HG03378 (cell line): ENCODE results near the gene KIF26B.

ENCODE experiments used
- ATAC-seq: cut with Tn5 transposase; IDR thresholded peaks from one replicate; pipeline ENCODE4 v1.9.1; 2021; ENCODE audit warnings: mild to moderate bottlenecking, moderate library complexity; ENCODE audit not compliant: unreplicated experiment

KIF26B gene

DNA sequence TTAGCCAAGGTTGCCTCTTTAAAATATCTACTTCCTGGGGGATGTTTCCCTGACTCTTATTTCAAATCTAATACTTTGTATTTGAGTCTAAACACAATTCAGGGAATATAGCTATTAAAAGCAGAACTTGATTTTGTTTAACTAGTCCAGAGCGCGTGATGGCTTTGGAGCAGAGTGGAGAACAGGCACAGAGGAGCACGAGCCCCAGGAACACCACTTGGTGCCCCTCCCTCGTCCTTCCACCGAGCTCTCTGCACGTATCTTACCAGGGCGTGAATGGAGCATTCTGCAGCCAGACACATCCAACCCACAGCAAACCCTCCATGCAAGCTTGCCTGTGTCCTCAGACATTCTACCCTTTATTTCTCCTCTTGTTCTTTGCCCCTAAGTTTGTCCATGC, 14.1 kb downstream of the KIF26B start:
- no peak for ATAC-seq

GRCh38 chr1:245169376-245169775, 14.6 kb downstream of the KIF26B start:
- ATAC-seq, result no peak

- no peak for ATAC-seq
Observed at GRCh38 chr1:245172026-245172425, 17.2 kb downstream of the KIF26B start.

DNA sequence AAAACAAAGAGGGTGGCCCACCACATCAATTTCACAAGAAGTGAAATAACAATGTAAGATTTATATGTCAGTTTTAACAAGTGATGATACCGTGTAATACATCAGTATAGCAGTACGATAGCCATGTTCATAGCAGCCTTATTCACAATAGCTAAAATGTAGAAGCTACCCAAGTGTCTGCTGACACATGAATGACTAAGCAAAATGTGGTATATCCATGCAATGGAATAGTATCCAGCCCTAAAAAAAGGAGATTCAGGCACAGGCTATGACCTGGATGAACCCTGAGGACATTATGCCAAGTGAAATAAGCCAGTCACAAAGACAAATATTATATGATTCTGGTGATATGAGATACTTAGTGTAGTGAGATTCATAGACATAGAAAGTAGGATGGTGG, 18.0 kb downstream of the KIF26B start:
- ATAC-seq, result no peak

DNA sequence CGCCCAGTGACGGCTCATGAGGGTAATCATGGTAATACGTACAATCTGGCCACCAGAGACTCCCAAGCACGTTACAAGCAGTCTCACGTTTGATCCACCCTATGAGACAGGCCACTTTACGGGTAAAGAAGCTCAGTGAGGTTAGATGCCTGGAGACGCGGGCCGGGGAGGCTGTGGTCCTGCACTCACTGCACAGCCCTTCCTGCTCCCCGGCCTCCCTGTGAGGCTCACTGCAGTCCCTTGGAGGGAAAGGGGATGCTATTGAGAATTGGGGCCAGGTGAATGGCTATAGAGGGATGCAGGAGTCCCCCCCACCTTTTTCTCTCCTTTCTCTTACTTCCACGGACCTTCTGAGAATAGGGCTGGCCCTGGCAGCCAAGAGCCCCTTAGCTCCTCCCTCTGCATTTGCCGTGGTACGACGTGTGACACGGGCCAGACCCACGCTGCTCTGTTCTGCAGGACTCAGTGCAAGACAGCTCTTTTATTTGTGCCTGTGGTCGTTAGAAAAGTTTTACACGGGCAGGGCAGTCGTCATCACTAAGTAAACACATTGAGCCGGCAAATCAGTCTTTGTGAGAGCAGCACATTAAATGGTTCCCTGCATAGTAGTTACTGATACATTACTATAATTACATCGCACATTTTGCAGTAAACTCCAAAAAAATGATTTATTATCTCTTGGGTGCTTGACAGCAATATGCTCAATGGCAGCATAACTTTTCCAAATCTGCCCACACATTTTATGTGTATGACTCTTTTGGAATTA, 18.8 kb downstream of the KIF26B start:
- ATAC-seq, result no peak

DNA sequence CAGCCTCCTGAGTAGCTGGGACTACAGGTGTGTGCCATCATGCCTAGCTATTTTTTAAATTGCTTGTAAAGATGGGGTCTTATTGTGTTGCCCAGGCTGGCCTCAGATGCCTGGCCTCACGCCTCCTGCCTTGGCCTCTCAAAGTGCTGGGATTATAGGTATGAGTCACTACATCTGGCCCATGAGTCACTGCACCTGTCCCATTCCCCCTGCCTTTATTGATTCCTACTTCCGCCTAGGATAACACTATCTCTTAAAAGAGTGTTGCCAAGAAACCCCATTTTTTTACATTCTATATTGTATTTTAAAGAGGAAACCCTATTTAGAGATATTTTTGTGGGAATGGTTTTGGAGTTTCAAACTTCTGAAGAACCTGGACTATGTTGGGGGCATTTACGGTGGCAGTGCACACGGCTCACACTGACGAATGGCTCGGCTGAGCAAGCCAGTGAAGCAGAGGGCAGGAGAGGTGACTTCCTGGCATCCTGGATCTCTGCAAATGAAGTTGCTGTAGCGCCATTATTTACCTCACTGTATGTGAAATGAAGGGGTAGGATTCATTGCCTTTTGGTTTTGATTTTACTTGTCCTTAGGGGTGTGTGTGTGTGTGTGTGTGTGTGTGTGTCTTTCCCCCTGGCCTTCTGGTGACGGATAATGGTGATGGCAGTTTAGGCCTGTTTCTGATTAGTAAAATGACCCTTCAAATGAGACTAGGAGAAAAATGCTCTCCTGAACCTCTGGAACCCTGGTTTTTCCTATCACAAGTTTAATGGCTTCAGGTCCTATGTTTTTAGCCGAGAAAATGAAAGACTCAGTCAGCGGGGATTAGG, 22.5 kb downstream of the KIF26B start:
- ATAC-seq, result no peak

DNA sequence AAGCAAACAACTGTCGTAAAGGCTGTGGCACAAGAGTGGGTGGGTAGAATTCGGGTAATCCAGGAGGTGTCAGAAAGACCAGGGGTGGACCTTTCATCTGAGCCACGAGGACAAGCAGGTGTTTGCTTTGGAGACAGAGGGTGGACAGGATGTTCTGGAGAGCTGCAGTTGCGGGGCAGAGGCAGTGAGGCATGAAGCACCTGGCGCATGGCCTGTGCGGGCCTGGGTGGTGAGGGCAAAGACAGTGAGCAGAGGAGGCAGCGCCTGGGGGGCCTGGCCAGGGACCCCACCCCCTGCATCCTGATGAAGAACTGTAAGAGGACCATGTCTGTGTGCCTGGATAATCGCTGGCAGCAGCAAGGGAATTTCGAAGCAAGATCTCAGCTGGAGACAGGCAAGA, 24.9 kb downstream of the KIF26B start:
- ATAC-seq, result no peak

DNA sequence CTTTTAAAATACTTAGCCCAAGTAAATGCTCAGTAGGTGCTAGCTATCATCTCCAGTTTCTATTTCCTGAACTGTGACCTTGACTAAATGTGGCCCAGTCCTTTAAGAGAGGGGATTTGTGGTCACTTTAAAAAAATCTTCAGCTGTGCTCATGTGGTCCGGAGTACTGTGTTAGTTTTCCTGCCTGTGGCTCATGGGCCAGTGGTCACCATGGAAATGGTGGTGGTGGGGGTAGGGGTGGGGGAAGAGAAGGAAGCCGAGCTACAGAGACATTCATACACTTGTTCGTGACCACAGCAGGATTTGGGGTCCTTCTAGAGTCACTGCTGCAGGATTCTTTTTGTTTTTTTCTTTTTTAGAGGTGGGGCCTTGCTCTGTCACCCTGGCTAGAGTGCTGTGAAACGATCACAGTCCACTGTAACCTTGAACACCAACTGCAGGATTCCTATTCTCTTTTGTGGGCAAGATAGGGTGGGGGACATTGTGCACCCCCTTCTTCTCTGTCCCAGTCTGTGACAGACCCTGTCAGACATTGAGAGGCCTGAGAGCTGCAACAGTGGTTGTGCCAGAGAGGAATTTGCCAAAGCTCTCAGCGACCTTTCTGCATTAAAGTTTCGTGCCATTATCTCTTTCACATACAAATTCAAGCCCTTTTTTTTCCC, 25.8 kb downstream of the KIF26B start:
- ATAC-seq, result no peak

DNA sequence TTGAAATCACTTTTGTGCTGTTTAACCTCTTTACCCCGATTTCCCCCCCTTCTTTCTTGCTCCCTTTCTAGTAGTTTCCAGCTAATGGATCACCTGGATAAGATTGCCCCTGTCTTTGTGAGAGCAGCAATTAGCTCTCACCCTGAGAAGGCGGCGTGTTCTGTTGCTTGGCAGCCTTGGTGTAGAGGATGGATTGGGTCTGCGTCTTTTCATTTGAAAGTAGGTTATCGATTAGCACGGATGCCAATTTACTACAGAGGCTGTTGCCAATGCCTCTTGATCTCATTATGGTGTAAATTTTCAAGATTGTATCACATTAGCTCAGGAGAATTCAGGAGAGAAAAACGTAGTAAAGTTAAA, 26.4 kb downstream of the KIF26B start:
- ATAC-seq, result no peak

DNA sequence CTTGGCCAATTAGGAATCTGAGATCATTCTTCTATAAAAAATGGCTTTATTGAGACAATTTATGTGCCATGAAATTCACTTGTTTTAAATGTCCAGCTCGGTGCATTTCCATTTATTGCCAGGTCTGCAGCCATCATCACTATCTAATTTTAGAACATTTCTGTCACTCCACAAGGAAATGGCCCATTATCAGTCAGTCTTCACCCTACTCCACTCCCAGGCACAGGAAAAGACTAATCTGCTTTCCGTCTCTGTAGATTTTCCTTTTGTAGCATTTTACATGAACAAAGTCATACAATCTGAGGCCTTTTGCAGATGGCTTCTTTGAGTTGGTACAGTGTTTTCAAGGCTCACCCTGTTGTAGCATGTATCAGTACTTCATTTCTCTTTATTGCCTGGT, 27.2 kb downstream of the KIF26B start:
- ATAC-seq, result no peak

DNA sequence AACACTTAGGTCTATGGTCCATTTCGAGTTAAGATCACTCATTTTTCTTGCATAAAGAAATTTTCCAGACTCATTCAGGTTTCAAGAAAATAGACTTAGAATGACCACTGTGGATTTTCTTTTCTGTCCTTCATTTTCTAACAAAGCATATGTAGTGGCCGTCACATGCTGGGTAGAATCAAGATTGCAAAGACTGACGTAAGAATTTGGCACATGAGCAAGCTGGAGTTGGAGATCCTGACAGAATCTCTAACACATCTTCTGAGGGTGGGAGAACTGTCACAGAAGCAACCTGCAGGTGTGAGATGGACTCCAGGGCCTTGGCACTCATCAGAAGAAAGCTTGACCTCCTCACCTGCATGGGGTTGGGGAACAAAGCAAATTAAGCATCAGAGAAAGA, 28.6 kb downstream of the KIF26B start:
- no peak for ATAC-seq

- no peak for ATAC-seq
Observed at GRCh38 chr1:245184779-245185178, 30.0 kb downstream of the KIF26B start.

- ATAC-seq, result no peak
Observed at GRCh38 chr1:245188403-245188802, 33.6 kb downstream of the KIF26B start.

DNA sequence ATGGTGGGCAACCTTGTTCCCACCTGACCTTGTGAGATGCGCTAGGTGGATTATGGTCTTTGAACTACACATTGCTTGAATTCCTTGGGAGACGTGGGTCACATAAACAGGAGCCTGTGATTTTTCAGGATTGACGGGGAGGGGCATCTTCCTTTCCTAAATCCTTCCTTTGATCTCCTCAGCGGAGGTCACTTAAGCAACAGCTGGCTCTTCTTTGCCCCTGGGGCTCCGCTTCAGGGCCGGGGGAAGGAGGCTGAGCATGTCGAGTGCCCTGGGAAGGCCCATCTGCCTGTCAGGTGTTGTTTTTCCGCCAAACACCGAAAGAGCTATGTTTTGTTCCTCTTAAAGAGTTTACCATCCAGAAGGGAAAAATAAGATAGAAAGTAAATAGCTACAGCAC, 40.6 kb downstream of the KIF26B start:
- no peak for ATAC-seq

DNA sequence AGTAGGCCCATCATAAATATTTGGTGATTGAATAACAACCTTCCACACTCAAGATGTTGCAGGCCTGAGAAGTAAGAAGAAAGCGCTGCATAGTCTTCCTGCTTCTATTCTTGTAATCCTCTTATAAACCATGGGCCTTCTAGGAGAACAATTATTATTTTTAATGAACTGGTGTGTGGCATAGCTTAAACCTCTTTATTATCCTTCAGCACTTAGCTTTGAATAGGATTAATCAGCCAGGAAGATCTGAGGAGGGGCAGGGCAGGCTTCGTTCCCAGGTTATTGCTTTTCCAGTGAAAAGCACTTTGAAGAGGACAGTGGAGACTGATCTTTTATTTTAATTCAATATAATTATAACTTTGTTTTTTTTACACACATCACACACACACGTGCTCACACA, 42.3 kb downstream of the KIF26B start:
- no peak for ATAC-seq

- ATAC-seq, result no peak
Observed at GRCh38 chr1:245197911-245198379, 43.2 kb downstream of the KIF26B start.

DNA sequence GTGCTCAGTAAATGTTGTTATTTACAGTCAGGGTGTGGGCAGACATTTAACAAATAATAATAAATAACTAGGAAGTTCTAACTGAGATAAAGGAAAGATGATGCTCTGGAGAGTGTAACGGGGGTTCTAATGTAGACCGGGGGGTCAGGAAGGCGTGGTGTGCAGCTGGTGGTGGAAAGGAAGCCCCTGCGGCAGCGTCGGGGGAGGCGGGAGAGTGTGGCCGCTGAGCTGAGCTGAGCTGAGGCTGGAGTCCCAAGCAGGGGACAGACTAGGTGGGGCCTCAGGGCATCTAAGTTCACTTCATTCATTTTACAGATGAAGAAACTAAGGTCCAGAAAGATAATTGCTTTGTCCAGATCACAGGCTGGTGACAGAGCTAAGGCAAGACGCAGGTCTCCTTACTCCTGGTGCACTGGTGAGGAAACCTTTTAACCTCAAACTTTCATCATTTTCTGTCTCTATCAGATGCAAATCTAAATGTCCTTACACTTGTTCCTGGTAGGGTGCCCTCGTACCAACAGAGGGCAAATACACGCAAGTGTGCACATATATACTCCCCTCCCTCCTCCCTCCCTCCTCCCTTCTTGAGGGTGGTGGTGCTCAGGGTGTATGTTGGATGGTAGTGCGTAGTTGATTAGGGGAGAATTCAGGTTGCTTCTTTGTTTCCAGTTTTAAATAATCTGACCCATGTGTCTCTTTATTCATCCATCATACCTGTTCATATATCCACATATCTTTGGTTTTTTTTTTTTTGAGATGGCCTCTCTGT, 44.1 kb downstream of the KIF26B start:
- ATAC-seq, result no peak

DNA sequence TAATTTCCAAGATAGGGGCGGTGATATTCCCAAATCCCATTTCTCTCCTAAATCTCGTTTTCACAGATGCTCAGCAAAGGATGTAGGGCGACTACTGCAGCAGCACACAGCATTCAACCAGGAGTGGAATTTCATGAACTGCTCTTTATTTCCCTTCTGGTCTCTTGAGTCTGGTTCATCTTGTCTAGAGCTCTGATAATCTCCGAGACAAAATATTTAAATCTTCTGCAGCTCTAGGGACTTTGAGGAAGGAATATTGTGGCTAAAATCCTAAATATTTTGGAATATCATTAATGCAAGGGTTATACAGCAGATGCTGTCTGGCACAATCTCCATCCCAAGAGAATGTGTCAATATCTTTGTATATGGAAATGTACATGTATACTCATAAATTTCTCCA, 45.4 kb downstream of the KIF26B start:
- no peak for ATAC-seq

GRCh38 chr1:245201201-245201600, 46.4 kb downstream of the KIF26B start:
- ATAC-seq, result no peak

DNA sequence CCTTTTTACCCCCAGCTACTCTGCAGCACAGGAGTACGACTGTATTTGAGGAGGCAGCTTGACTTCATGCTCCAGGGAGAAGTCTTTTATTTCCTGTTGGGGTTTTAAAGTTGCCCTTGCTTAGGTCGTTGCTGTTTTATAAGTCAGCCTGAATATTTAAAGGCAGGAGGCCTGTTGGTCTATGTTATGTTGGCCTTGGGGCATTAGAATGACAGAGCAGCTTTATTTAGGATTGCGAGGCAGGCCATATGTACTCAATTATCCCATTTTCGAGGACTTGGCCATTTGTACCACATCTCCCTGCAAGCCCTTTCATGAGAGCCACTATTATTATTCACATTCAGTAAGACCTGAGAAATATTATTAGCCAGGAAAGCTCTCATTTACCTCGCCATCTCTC, 47.0 kb downstream of the KIF26B start:
- no peak for ATAC-seq

DNA sequence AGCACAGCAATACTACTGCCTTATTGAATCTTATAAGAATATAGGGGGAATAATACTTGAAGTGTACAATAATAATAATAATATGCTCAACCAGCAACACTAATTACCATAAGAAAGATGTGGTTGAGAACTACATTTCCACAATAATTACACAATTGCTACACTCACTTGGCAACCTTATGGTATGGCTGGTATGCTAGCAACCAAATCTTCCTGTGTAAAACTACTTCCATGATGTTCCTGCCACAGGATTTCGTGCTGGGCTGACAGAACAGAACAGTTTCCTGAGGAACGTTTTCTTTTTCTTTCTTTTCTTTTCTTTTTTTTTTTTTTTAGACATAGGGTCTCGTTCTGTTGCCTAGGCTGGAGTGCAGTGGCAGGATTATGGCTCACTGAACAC, 50.6 kb downstream of the KIF26B start:
- ATAC-seq, result no peak
